GM12872 (cell line): ENCODE measurements around the gene PHACTR3.

Experiments
- CTCF ChIP-seq: IDR thresholded peaks from 3 replicates; pipeline ENCODE4 v1.5.1; 2011; ENCODE audit warnings: low read depth, mild to moderate bottlenecking, low read length, moderate library complexity; ENCODE audit not compliant: insufficient read depth

Gene PHACTR3

GRCh38 chr20:59718751-59719150 is 114.4 kb downstream of the PHACTR3 start:
- no peak for TF ChIP-seq CTCF

GRCh38 chr20:59720013-59720412 is 115.7 kb downstream of the PHACTR3 start:
- no peak for TF ChIP-seq CTCF

GRCh38 chr20:59721386-59721785 is 117.0 kb downstream of the PHACTR3 start:
- no peak for TF ChIP-seq CTCF

- TF ChIP-seq CTCF, result no peak
Observed at GRCh38 chr20:59723108-59723500, 118.8 kb downstream of the PHACTR3 start.

GRCh38 chr20:59723607-59724456 is 119.5 kb downstream of the PHACTR3 start:
- no peak for TF ChIP-seq CTCF

GRCh38 chr20:59724457-59725366 is 120.4 kb downstream of the PHACTR3 start:
- no peak for TF ChIP-seq CTCF
